SH-SY5Y (cell line): Measurements from ENCODE around the gene SLC66A1.

Experiments
- GATA2 ChIP-seq: IDR thresholded peaks from 2 replicates; pipeline ENCODE4 v1.6.1; 2011; ENCODE audit warnings: mild to moderate bottlenecking, low read depth, low read length
- GATA3 ChIP-seq: IDR thresholded peaks from 2 replicates; pipeline ENCODE4 v1.6.1; 2011; ENCODE audit warnings: low read depth, mild to moderate bottlenecking, low read length, moderate library complexity

- TF ChIP-seq GATA2 (no peak), GATA3 (no peak)
These were observed 44.1 kb downstream of the SLC66A1 start for GRCh38 chr1:19356266-19356665.
